G401 (cell line): Measurements from ENCODE around the gene FUT3. TPM values are rescaled to one million over a fixed set of nuclear protein-coding genes. Genes with fewer than 3 reads are reported as not detected.

Source experiments
- DNase-seq: peaks from one replicate; pipeline ENCODE4 v3.0.0-alpha.2; 2015; ENCODE audit warnings: low spot score
- in situ Hi-C: cut with HindIII; loops from 2 replicates; pipeline ENCODE4 v1.10.0; 2016; ENCODE audit warnings: low sequenced_read_pairs, mixed read lengths
- total RNA-seq: library from RNA; depleted of rRNA; stranded (reverse); fragments of >200 nt; shearing (Covaris generic); gene quantifications from 2 replicates; pipeline ENCODE4 v1.2.3, GENCODE V29; 2014

FUT3 gene
- total RNA-seq, 1 experiment from 2014 or later, result not detected

DNA sequence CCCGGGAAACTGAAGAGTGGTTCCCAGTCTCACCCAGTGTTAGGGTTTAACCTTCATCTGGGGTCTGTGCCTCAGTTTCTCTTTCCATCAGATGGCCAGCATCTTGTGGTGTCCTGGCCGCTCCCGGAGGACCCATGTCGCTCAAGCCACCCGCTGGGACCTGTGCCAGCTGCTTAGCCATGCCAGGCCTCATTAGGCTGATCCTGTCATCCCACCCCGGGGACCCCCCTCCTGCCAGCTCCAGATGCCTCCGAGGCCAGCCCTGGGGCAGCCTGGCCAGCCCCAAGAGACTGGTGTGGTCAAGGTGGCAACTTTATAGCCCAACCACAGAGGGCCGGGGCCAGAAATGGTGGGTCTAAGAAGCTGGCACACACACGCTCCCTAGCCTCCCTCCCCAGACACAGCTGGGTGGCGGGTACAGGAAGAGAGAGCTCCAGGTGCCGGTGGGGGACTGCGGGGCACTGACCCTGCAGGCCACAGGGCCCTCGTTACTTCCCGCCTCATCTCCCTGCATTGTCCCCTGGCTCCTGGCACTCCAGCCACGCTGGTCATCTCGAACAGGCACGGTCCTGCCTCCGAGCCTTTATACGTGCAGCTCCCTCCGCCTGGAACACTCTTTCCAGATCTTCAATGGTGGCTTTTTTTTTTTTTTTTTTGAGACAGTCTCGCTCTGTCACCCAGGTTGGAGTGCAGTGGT lies 43.0 kb downstream of the FUT3 start:
- in situ Hi-C loops, result loop anchor here (10.0 kb wide), 1 partner anchor 127 kb away; no protein-coding TSS in a partner anchor
- no peak for DNase-seq

DNA sequence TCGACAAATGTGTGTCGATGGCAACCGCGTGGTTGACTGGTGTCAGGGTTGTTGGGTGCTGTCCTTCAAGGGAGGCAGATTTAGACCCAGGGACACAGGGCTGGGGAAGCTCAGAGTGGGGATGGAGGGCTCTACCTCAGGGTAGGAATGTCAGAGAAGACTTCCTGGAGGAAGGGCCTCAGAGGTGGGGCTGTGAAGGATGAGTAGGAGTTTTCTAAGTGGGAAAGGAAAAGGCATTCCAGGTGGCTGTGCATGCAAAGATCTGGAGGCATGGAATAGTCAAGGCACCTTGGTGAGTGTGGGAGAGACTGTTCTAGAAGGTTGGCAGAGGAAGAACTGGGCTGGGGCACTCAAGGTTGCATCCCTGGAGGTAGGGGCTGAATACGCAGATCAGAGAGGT lies 44.3 kb downstream of the FUT3 start:
- DNase-seq, result no peak
- in situ Hi-C loops, result loop anchor here (10.0 kb wide), 1 partner anchor 128 kb away; no protein-coding TSS in a partner anchor

DNA sequence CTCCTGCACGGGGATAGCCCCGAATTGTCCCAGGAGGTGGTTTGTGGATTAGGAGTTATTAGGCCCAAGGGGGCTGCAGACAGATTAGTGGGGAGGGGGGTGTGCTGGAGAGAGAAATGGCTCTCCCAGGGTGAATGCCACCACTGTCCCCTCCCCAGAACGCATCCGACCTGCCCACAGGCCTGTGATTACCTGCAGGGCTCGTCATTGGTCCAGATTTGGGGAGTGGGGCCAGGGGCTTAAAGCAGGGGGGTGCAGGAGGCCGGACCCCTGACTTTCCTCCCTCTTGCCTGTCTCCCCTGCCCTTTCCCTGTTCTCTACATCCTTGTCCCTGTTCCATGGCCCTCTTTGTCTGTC lies 45.1 kb downstream of the FUT3 start:
- no peak for DNase-seq
- in situ Hi-C loops, result loop anchor here (10.0 kb wide), 1 partner anchor 129 kb away; no protein-coding TSS in a partner anchor

DNA sequence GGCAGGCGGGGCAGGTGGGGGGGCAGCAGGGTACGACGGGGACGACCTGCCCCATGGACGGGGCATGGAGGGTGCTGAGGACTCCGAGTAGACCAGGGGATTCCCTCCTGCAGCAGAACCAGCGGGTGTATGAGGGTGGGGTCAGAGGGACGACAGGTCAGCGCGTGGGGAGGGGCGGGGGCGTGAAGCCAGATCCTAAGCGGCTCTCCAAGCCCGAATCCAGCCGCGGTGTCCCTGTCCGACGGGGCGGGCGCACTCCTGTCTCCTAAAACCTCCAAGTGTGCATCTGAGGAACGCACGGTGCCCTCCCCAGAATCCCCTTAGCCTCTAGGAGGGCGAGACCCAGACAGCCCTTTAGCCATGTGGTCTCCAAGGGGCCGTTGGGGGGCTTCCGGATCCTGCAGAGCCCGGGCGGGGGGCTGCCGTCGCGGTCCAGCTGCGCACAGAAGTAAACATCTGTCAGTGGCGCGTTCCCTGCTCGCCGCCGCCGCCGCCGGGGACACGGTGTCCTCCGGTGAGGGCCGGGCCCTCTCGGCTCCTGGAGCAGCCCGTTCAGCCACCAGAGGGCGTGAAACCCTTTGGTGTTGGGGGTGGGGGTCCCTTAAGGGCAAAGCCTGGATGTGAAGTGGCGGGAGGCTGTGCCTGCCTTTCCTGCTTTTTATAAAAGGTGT lies 45.7 kb downstream of the FUT3 start:
- in situ Hi-C loops, result loop anchor here (10.0 kb wide), 1 partner anchor 129 kb away; no protein-coding TSS in a partner anchor
- DNase-seq, result peak; percentile 35

DNA sequence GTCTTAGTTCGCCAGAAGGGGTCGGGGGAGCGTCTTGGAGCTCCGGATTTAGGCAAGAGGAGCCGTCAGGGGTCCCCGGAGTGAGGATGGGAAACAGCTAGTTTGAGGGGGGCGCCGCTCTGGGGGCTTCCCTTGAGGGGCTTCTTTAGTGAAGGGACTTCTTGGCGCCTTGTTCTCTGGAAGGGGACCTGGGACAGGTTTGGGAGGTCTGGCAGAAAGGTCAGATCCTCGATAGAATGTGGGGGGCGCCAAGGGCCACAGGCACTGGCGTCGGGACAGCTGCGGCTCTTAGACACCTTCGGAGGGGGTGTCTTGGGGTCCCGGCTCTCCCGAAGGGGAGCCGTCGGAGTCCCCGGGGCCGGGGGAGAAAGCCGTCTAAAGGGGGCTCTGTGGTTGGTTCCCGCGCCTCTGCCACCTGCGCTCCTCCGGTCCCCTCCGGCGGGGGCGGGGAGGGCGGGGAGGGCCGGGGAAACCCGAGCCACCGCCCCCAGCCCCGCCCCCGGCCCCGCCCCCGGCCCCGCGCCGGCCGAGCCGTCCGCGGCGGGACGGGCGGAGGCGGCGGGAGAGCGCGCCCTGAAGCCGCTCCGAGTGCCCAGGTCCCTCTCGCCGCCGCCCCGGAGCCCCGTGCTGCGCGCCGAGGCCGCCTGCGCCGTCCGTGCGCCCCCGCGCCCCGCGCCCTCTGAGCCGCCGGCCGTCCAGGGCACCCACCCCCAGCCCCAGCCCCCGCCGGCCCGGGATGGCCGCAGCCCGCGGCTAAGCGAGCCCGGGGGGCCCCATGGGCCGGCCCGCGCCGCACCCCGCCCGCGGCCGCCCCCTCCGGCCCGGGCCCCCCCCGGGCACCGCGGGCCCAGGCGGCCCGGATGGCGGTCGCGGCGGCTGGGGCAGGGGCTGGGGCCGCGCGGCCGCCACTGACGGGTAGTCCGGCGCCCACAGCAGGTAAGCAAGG lies 46.5 kb downstream of the FUT3 start, which contains the start of gene NRTN:
Gene NRTN (plus strand): TSS at position 552 of the 946 bp plus-strand sequence. CDS start 19,099 bp downstream, outside the sequence.
- in situ Hi-C loops, result loop anchor here (10.0 kb wide), 1 partner anchor 130 kb away; no protein-coding TSS in a partner anchor
- no peak for DNase-seq

DNA sequence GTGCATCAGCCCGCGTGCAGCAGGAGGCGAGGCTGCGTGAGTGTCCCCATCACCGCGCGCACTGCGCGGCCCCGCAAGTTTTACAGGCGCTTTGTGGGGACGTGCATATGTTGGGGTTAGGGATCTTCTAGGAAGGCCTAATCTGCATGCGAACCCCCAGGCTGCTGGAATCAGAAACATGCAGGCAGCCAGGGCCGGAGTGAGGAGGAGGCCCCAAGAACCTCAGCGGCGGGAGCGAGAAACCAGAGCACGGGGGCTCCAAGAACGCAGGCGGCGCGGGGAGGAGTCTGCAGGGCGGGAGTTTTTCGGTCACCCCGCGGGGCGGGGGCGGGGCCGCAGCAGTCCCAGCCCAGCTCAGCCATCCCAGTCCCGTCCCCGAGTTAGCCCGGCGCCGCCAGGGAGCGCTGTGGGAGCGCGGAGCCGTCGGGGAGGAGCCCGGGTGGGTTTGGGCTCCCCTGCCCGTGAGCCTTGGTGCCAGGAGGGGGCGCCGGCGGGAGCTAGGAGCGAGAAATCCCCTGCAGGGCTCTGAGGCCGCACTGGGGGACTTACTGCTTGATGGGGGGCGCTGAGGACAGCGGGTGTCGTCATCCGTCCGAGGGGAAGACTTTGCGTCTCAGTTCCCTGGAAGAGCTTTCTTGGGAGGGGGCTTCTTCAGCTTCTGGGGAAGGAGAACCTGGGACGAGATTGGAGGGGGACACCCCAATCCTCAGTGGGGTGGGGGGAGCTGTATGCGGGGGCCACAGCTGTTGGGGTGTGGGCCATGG lies 47.3 kb downstream of the FUT3 start:
- peak; percentile 53 for DNase-seq
- in situ Hi-C loops, result loop anchor here (10.0 kb wide), 1 partner anchor 131 kb away; no protein-coding TSS in a partner anchor

DNA sequence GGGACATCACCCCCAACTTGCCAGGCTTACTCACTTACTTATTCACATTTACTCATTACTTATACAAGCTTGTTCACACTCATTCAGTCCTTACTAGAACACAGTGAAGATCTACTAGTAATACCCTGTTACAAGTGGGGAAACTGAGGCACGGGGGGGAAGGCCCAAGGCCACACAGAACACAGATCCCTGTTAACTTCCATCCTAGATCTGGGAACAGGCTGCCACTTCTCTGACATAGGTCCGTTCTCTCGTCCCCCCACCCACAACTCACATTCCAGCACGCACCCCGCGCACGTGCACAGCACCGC lies 47.9 kb downstream of the FUT3 start:
- DNase-seq, result no peak
- in situ Hi-C loops, result loop anchor here (10.0 kb wide), 1 partner anchor 131 kb away; no protein-coding TSS in a partner anchor

DNA sequence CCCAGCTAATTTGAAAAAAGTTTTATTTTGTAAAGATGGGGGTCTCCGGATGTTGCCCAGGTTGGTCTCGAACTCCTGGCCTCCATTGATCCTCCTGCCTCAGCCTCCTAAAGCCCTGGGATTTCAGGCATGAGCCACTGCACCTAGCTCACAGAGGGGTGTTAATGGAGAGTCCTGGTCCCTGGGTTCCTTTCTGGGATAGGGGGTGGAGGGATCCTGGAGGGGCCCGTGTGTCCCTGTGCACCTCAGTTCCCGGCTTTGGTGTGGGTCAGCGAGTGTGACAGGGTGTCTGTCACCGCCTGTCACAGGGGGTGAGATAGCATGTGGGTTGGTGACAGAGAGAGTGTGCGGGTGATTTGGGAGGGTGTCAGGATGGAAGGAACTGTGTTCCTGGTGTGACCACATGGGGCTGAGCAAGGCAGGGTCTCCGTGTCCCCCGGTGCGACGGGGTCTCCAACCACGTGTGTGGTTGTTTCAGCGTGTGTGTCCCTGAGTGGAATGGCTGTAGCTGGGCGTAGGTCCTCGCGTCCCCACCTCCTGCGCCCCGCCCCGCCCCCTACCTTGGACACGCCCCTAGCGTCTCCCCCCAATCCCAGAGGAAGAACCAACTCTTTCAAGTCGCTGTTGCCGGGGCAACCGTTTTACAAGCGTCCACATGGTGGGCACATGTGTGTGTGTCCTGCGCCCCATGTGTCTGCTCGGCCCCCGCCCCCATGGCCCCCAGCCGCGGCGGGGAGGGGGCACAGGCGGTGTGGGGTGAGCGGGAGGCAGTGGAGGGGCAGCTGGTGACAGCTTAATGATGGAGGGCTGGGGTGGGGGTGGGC lies 49.2 kb downstream of the FUT3 start:
- DNase-seq, result peak; percentile 71

DNA sequence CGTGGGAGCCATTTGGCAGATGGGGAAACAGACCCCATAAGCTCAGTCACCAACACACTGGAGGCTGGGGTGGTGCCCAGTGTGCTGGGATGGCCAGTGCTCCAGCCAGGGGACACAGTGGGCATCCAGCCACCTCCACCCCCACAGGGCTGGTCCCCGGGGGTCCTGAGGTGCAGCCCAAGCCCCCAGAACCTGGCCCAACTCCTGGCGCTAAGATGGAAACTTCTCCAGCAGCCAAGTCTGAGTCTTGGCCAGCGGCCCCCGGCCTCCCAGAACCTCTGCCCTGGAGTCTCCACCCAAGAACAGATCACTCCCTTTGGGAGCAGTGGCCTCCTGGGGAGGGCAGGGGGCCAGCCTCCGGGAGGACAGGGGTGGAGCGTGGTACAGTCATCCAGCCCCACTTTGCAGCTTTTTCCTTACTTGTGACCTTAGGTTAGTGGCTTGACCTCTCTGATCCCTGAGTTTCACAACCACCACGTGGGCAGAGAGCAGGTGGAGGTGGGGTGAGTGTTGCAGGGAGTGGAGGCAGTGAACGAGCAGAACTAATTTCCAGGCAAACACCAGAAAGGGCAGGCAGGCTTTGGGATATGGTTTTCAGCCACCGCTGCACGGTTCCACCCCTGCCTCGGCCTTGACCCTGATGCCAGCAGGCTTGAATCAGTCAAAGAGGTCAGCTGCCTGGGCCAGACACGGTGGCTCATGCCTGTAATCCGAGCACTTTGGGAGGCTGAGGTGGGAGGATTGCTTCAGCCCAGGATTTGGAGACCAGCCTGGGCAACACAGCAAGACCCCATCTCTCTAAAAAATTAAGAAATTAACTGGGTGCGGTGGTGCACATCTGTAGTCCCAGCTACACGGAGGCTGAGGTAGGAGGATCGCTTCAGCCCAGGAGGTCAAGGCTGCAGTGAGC lies 50.6 kb downstream of the FUT3 start:
- in situ Hi-C loops, result loop anchor here (10.0 kb wide), 1 partner anchor 134 kb away; no protein-coding TSS in a partner anchor
- DNase-seq, result no peak

More for the DNA sequence above, 49.2 kb downstream of the FUT3 start:
- in situ Hi-C loops, result loop anchor here (10.0 kb wide), 1 partner anchor 133 kb away; no protein-coding TSS in a partner anchor

DNA sequence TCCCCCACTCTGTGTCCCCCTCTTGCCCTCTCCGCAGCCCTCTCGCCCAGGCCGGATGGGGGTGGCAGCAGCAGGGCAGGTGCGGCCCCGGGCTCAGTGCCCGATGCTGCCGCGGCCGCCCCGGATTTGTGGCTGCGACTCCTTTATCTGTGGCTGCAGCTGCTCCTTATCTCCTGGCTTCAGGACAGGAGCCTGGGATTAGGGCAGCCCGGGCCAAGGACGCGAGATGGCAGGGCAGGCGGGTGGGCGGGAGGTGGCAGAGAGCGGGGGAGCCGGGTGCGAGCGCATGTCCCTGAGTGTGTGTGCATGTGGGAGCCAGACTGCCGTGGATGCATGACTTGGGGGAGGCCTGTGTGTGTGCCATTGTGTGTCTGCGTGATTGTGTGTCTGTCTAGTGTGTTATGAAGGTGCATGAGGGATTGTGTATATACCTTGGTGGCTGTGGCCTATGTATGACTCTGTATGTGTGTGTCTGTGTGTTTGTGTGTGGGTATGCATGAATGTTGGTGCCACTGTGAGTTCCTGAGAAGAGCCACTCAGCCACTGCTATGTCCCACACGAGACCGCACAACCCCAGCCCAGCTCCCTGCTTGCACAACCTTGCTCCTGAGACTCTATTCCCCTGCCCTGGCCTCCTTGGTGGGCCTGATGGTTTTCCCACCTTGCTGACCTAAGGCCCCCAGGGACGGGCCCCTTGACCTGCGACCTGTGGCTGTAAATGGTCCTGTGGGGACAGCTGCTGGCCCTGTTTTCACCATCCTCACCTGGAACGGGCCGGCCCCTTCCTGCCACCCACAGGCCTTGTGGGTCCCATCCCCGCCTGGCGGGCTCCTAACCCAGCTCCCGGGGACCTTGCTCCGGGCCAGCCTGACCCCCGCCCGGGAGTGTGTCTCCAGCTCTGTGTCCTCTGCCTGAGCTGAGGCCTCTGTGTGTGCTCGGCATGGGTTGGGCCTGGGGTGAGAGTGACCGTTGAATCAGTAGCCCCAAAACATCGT lies 51.7 kb downstream of the FUT3 start:
- in situ Hi-C loops, result loop anchor here (10.0 kb wide), 1 partner anchor 135 kb away; no protein-coding TSS in a partner anchor
- no peak for DNase-seq

DNA sequence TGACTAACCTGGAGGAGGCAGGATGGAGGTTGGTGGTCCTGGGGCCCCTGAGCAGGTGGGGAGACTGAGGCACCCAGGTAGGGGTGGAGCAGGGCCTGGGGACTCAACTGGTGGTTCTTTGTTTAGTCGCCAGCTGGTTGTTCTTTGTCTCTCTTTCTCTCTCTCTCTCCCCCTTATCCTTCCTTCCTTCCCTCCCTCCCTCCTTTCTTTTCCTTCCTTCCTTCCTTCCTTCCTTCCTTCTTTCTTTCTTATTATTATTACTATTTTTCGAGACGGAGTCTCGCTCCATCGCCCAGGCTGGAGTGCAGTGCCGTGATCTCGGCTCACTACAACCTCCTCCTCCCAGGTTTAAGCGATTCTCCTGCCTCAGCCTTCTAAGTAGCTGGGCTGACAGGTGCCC lies 53.0 kb downstream of the FUT3 start:
- in situ Hi-C loops, result no loop called here
- DNase-seq, result no peak

DNA sequence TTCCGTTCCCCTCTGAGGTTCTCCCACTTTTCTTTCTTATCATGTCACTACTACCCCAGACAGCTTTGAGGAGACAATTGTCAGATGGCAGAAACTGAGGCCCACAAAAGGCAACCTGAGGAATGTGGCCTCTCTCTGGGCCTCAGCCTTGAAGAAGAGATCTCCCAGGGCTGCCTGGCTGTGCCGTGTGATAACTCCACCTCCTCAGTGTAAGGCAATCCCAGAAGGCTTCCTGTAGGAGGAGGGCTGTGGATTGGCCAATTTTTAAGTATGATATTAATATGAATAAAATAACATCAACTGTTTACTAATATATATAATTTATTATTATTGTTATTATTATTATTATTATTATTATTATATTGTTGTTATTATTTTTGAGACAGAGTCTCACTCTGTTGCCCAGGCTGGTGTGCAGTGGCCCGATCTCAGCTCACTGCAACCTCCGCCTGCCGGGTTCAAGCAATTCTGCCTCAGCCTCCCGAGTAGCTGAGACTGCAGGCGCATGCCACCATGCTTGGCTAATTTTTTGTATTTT lies 55.8 kb downstream of the FUT3 start:
- in situ Hi-C loops, result no loop called here
- DNase-seq, result no peak

DNA sequence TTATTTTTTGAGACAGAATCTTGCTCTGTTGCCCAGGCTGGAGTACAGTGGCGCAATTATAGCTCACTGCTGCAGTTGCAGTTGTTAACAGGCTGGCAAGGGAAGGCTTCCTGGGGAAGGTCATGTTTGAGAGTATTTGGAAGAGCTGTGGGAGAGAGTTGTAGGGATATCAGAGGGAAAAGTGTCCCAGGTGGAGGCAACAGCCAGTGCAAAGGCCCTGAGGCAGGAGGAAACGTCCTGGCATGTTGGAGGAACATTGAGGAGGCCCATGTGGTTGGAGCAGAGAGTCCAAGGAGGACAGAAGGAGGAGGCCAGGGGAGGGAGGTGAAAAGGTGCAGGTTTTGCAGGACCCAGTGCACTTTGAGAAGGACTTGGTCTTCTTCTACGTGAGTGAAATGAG lies 58.1 kb downstream of the FUT3 start:
- no peak for DNase-seq
- in situ Hi-C loops, result no loop called here
